GM23338 (cell line): ENCODE data around the gene TUBB1. TPM values are rescaled to one million over a fixed set of nuclear protein-coding genes. Genes with fewer than 3 reads are reported as not detected.

Source experiments
- ATAC-seq: fragments of 200-7000 bp; cut with Tn5 transposase; 3 replicates; pipeline ENCODE4 v1.9.1; 2020
- DNase-seq: peaks from one replicate; pipeline ENCODE4 v3.0.0-alpha.2; 2015; ENCODE audit warnings: low spot score
- H2AFZ ChIP-seq: fragments of 200-600 bp; sonication (generic); 2 replicates; pipeline ENCODE4 v1.8.0; 2016; ENCODE audit warnings: antibody characterized with exemption, mild to moderate bottlenecking, moderate library complexity
- H3F3A ChIP-seq: fragments of 200-600 bp; sonication (generic); replicated peaks from 2 replicates; pipeline ENCODE4 v1.8.0; 2017; ENCODE audit warnings: antibody characterized with exemption, mixed run types, low read depth
- H3K27ac ChIP-seq: fragments of 200-600 bp; sonication (generic); 2 replicates; pipeline ENCODE4 v1.6.1; 2016; ENCODE audit warnings: low read depth
- H3K27me3 ChIP-seq: fragments of 200-600 bp; sonication (generic); 2 replicates; pipeline ENCODE4 v1.8.0; 2016; ENCODE audit warnings: mild to moderate bottlenecking, mixed run types, moderate library complexity; ENCODE audit not compliant: insufficient read depth
- H3K36me3 ChIP-seq: fragments of 200-600 bp; sonication (generic); 2 replicates; pipeline ENCODE4 v1.8.0; 2016; ENCODE audit warnings: mild to moderate bottlenecking; ENCODE audit not compliant: insufficient read depth
- H3K4me1 ChIP-seq: fragments of 200-600 bp; sonication (generic); 2 replicates; pipeline ENCODE4 v1.8.0; 2016; ENCODE audit warnings: mild to moderate bottlenecking, moderate library complexity; ENCODE audit not compliant: insufficient read depth
- H3K4me2 ChIP-seq: fragments of 200-600 bp; sonication (generic); 2 replicates; pipeline ENCODE4 v1.7.1; 2017; ENCODE audit warnings: mixed run types
- H3K4me3 ChIP-seq: fragments of 200-600 bp; sonication (generic); 2 replicates; pipeline ENCODE4 v1.6.1; 2016; ENCODE audit warnings: mixed run types
- H3K79me2 ChIP-seq: fragments of 200-600 bp; sonication (generic); replicated peaks from 2 replicates; pipeline ENCODE4 v1.8.0; 2017; ENCODE audit warnings: mild to moderate bottlenecking; ENCODE audit not compliant: insufficient read depth
- H3K9me2 ChIP-seq: fragments of 200-600 bp; sonication (generic); 2 replicates; pipeline ENCODE4 v1.8.0; 2017; ENCODE audit not compliant: insufficient read depth
- H4K20me1 ChIP-seq: fragments of 200-600 bp; sonication (generic); replicated peaks from 2 replicates; pipeline ENCODE4 v1.8.0; 2017; ENCODE audit warnings: mild to moderate bottlenecking; ENCODE audit not compliant: insufficient read depth
- H3K27ac Mint-ChIP-seq: 2 replicates; pipeline ENCODE4 v1.8.0; 2020; ENCODE audit warnings: inconsistent platforms, mild to moderate bottlenecking, moderate library complexity, mixed read lengths
- H3K27me3 Mint-ChIP-seq: 3 replicates; pipeline ENCODE4 v1.8.0; 2022; ENCODE audit warnings: low read depth, mild to moderate bottlenecking, moderate library complexity, mixed read lengths, inconsistent platforms; ENCODE audit not compliant: insufficient read depth, poor library complexity
- H3K36me3 Mint-ChIP-seq: 3 replicates; pipeline ENCODE4 v1.8.0; 2021; ENCODE audit warnings: low read depth, mild to moderate bottlenecking, inconsistent platforms, moderate library complexity, mixed read lengths
- H3K4me1 Mint-ChIP-seq: 3 replicates; pipeline ENCODE4 v1.8.0; 2020; ENCODE audit warnings: mild to moderate bottlenecking, inconsistent platforms, mixed read lengths
- H3K4me3 Mint-ChIP-seq: 3 replicates; pipeline ENCODE4 v1.8.0; 2021; ENCODE audit warnings: moderate library complexity, mild to moderate bottlenecking, inconsistent platforms, mixed read lengths
- H3K9me3 Mint-ChIP-seq: 3 replicates; pipeline ENCODE4 v1.8.0; 2020; ENCODE audit warnings: moderate library complexity, mild to moderate bottlenecking, inconsistent platforms, mixed read lengths
- CREB1 ChIP-seq: fragments of 250-450 bp; sonication (Bioruptor Pico); IDR thresholded peaks from 2 replicates; pipeline ENCODE4 v1.5.0; 2020; ENCODE audit warnings: low read depth, mild to moderate bottlenecking, moderate library complexity
- ETS1 ChIP-seq: IDR thresholded peaks from 2 replicates; pipeline ENCODE4 v1.6.1; 2016; ENCODE audit warnings: antibody characterized with exemption
- EZH2 ChIP-seq: fragments of 200-600 bp; sonication (generic); IDR thresholded peaks from one replicate; pipeline ENCODE4 v1.8.0; 2017; ENCODE audit warnings: antibody characterized with exemption, mild to moderate bottlenecking, low read depth; ENCODE audit not compliant: unreplicated experiment
- EZH2phosphoT487 ChIP-seq: fragments of 200-600 bp; sonication (generic); IDR thresholded peaks from one replicate; pipeline ENCODE4 v1.8.1; 2018; ENCODE audit warnings: antibody characterized with exemption; ENCODE audit not compliant: unreplicated experiment
- JUNB ChIP-seq: IDR thresholded peaks from one replicate; pipeline ENCODE4 v1.6.1; 2016; ENCODE audit warnings: antibody characterized with exemption; ENCODE audit not compliant: unreplicated experiment
- NANOG ChIP-seq: IDR thresholded peaks from 2 replicates; pipeline ENCODE4 v1.6.1; 2016; ENCODE audit warnings: antibody characterized with exemption, borderline replicate concordance
- POLR2AphosphoS5 ChIP-seq: IDR thresholded peaks from 2 replicates; pipeline ENCODE4 v1.6.1; 2016; ENCODE audit warnings: antibody characterized with exemption, low read depth
- STAT1 ChIP-seq: IDR thresholded peaks from one replicate; pipeline ENCODE4 v1.6.1; 2016; ENCODE audit warnings: antibody characterized with exemption; ENCODE audit not compliant: unreplicated experiment
- ZNF114 ChIP-seq: fragments of 250-450 bp; sonication (Bioruptor Pico); IDR thresholded peaks from 2 replicates; pipeline ENCODE4 v1.5.0; 2020; ENCODE audit warnings: mild to moderate bottlenecking, moderate library complexity
- ZNF331 ChIP-seq: fragments of 250-450 bp; sonication (Bioruptor Pico); IDR thresholded peaks from 2 replicates; pipeline ENCODE4 v1.5.0; 2020; ENCODE audit warnings: low read depth, mild to moderate bottlenecking, moderate library complexity
- polyA plus RNA-seq: library from polyadenylated mRNA; unstranded; fragments of >200 nt; fragmentation: Nextera tagmentation; extraction: Ambion mirVana; gene quantifications from 2 replicates; pipeline ENCODE4 v1.2.1, GENCODE V29; 2016
- total RNA-seq: library from RNA; depleted of rRNA; stranded (reverse); fragments of >200 nt; shearing (Covaris generic); gene quantifications from 2 replicates; pipeline ENCODE4 v1.2.3, GENCODE V29; 2014
- TF ChIP-seq, protein P1 (sequence below): fragments of 250-450 bp; sonication (Bioruptor Pico); IDR thresholded peaks from 2 replicates; pipeline ENCODE4 v1.5.0; 2020; ENCODE audit warnings: mild to moderate bottlenecking, moderate library complexity
- TF ChIP-seq, protein P2 (sequence below): IDR thresholded peaks from one replicate; pipeline ENCODE4 v1.6.1; 2018; ENCODE audit warnings: antibody characterized with exemption; ENCODE audit not compliant: unreplicated experiment
- TF ChIP-seq, protein P3 (sequence below), 2 experiments: fragments of 200-600 bp in 1 of 2; sonication (generic) in 1 of 2; conservative IDR thresholded peaks; 2 replicates each; pipeline versions ENCODE4 v1.5.1 to v1.6.1; 2016 to 2017; ENCODE audit warnings: antibody characterized with exemption in 2 of 2, low read depth in 2 of 2, mild to moderate bottlenecking in 2 of 2, moderate library complexity in 1 of 2

The TUBB1 gene
- total and polyA plus RNA-seq, 2 experiments from 2014 or later: not detected

DNA sequence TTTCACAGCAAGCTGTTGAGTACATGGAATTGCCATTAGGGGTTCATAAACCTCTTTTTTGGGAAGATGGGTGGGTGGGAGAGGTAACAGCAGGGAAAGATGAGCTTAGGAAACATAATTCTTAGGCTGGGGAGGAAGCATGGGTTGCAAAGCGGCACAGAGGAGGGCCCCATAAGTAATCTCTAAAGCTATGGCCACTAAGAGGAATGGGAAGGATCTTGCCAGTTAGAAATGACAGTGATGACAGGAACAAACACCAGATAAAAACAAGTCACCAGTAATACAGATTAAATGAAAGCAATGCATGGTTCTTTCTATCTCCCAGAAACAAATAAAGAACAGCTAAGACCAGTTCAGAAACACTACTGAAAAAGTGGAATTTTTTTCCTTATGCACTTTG, 54.4 kb downstream of the TUBB1 start:
- Histone ChIP-seq H3F3A (no peaks in the 10 kb centered on the region), H3K9me2 (no peaks in the 10 kb centered on the region), H3K27ac (no peak overlapping the region), H4K20me1 (no peaks in the 10 kb centered on the region), H3K27me3 (no peaks in the 10 kb centered on the region), H3K4me1 (no peaks in the 10 kb centered on the region), H3K79me2 (no peaks in the 10 kb centered on the region), H3K4me2 (no peak overlapping the region), H3K36me3 (no peaks in the 10 kb centered on the region), H3K4me3 (no peak overlapping the region), H2AFZ (no peak overlapping the region)
- no peaks in the 10 kb centered on the region; the same call in 2 of the 3 replicates for H3K9me3 Mint-ChIP-seq
- H3K27me3 Mint-ChIP-seq: peaks cover 5% of the 10 kb centered on the region
- ATAC-seq: no peak
- TF ChIP-seq ZNF331 (CRISPR knock-in tag): no peak
- no peak for TF ChIP-seq EZH2phosphoT487
- no peak for TF ChIP-seq STAT1
- TF ChIP-seq NANOG: no peak
- TF ChIP-seq, protein P1, sequence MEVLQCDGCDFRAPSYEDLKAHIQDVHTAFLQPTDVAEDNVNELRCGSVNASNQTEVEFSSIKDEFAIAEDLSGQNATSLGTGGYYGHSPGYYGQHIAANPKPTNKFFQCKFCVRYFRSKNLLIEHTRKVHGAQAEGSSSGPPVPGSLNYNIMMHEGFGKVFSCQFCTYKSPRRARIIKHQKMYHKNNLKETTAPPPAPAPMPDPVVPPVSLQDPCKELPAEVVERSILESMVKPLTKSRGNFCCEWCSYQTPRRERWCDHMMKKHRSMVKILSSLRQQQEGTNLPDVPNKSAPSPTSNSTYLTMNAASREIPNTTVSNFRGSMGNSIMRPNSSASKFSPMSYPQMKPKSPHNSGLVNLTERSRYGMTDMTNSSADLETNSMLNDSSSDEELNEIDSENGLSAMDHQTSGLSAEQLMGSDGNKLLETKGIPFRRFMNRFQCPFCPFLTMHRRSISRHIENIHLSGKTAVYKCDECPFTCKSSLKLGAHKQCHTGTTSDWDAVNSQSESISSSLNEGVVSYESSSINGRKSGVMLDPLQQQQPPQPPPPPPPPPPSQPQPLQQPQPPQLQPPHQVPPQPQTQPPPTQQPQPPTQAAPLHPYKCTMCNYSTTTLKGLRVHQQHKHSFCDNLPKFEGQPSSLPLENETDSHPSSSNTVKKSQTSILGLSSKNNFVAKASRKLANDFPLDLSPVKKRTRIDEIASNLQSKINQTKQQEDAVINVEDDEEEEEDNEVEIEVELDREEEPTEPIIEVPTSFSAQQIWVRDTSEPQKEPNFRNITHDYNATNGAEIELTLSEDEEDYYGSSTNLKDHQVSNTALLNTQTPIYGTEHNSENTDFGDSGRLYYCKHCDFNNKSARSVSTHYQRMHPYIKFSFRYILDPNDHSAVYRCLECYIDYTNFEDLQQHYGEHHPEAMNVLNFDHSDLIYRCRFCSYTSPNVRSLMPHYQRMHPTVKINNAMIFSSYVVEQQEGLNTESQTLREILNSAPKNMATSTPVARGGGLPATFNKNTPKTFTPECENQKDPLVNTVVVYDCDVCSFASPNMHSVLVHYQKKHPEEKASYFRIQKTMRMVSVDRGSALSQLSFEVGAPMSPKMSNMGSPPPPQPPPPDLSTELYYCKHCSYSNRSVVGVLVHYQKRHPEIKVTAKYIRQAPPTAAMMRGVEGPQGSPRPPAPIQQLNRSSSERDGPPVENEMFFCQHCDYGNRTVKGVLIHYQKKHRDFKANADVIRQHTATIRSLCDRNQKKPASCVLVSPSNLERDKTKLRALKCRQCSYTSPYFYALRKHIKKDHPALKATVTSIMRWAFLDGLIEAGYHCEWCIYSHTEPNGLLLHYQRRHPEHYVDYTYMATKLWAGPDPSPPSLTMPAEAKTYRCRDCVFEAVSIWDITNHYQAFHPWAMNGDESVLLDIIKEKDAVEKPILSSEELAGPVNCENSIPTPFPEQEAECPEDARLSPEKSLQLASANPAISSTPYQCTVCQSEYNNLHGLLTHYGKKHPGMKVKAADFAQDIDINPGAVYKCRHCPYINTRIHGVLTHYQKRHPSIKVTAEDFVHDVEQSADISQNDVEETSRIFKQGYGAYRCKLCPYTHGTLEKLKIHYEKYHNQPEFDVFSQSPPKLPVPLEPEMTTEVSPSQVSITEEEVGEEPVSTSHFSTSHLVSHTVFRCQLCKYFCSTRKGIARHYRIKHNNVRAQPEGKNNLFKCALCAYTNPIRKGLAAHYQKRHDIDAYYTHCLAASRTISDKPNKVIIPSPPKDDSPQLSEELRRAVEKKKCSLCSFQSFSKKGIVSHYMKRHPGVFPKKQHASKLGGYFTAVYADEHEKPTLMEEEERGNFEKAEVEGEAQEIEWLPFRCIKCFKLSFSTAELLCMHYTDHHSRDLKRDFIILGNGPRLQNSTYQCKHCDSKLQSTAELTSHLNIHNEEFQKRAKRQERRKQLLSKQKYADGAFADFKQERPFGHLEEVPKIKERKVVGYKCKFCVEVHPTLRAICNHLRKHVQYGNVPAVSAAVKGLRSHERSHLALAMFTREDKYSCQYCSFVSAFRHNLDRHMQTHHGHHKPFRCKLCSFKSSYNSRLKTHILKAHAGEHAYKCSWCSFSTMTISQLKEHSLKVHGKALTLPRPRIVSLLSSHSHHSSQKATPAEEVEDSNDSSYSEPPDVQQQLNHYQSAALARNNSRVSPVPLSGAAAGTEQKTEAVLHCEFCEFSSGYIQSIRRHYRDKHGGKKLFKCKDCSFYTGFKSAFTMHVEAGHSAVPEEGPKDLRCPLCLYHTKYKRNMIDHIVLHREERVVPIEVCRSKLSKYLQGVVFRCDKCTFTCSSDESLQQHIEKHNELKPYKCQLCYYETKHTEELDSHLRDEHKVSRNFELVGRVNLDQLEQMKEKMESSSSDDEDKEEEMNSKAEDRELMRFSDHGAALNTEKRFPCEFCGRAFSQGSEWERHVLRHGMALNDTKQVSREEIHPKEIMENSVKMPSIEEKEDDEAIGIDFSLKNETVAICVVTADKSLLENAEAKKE (CRISPR knock-in tag): no peak
- no peak for TF ChIP-seq JUNB
- no peak for TF ChIP-seq CREB1
- no peak for TF ChIP-seq EZH2
- TF ChIP-seq ZNF114: no peak
- no peak for TF ChIP-seq POLR2AphosphoS5
- no peak for TF ChIP-seq ETS1
- TF ChIP-seq, protein P2, sequence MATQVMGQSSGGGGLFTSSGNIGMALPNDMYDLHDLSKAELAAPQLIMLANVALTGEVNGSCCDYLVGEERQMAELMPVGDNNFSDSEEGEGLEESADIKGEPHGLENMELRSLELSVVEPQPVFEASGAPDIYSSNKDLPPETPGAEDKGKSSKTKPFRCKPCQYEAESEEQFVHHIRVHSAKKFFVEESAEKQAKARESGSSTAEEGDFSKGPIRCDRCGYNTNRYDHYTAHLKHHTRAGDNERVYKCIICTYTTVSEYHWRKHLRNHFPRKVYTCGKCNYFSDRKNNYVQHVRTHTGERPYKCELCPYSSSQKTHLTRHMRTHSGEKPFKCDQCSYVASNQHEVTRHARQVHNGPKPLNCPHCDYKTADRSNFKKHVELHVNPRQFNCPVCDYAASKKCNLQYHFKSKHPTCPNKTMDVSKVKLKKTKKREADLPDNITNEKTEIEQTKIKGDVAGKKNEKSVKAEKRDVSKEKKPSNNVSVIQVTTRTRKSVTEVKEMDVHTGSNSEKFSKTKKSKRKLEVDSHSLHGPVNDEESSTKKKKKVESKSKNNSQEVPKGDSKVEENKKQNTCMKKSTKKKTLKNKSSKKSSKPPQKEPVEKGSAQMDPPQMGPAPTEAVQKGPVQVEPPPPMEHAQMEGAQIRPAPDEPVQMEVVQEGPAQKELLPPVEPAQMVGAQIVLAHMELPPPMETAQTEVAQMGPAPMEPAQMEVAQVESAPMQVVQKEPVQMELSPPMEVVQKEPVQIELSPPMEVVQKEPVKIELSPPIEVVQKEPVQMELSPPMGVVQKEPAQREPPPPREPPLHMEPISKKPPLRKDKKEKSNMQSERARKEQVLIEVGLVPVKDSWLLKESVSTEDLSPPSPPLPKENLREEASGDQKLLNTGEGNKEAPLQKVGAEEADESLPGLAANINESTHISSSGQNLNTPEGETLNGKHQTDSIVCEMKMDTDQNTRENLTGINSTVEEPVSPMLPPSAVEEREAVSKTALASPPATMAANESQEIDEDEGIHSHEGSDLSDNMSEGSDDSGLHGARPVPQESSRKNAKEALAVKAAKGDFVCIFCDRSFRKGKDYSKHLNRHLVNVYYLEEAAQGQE: no peak
- TF ChIP-seq, protein P3, sequence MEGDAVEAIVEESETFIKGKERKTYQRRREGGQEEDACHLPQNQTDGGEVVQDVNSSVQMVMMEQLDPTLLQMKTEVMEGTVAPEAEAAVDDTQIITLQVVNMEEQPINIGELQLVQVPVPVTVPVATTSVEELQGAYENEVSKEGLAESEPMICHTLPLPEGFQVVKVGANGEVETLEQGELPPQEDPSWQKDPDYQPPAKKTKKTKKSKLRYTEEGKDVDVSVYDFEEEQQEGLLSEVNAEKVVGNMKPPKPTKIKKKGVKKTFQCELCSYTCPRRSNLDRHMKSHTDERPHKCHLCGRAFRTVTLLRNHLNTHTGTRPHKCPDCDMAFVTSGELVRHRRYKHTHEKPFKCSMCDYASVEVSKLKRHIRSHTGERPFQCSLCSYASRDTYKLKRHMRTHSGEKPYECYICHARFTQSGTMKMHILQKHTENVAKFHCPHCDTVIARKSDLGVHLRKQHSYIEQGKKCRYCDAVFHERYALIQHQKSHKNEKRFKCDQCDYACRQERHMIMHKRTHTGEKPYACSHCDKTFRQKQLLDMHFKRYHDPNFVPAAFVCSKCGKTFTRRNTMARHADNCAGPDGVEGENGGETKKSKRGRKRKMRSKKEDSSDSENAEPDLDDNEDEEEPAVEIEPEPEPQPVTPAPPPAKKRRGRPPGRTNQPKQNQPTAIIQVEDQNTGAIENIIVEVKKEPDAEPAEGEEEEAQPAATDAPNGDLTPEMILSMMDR (conservative IDR thresholded peaks at IDR 0.05; ENCODE audit: low read depth in 2 of 2): no peak
- no peak overlapping the region for H3K27ac Mint-ChIP-seq
- no peak overlapping the region for H3K4me3 Mint-ChIP-seq
- H3K4me1 Mint-ChIP-seq: peaks cover 7% of the 10 kb centered on the region
- no peak for DNase-seq
- no peaks in the 10 kb centered on the region for H3K36me3 Mint-ChIP-seq
